Measurements from ENCODE around the gene NUDT4.
"Not testable (repeated sequence)": the region's sequence is repeated elsewhere in the genome, so short reads cannot be mapped to it uniquely, and the experiment has no call there.

The NUDT4 gene

DNA sequence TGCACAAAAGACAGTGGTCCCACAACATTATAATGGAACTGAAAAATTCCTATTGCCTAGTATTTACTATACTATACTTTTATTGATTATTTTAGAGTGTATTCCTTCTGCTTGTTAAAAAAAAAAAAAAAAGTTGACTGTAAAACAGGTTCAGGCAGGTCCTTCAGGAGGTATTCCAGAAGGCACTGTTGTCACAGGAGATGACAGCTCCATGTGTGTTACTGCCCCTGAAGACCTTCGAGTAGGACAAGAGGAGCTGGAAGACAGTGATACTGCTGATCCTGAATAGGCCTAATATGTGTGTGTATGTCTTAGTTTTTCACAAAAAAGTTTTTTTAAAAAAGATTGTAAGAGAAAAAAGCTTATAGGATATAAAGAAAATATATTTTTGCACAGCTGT lies 51.7 kb downstream of the NUDT4 start:
- no peak overlapping the region for H3K18ac ChIP-seq (ENCODE audit: low read length)
- no peak overlapping the region for H4K5ac ChIP-seq (ENCODE audit: low read length)
- no peak overlapping the region for H3K4me2 ChIP-seq (ENCODE audit: low read length)

DNA sequence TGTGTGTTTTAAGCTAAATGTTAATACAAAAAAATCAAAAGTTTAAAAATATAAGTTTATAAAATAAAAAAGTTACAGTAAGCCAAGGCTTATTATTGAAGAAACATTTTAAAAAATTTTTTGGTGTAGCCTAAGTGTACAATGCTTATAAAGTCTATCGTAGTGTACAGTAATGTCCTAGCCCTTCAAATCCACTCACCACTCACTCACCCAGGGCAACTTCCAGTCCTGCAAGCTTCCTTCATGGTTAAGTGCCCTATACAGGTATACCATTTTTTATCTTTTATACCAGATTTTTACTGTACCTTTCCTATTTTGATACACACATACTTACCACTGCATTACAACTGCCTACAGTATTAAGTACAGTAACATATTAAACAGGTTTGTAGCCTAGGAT lies 52.1 kb downstream of the NUDT4 start:
- no peak overlapping the region for H2BK5ac ChIP-seq (ENCODE audit: low read length)
- no peak overlapping the region for H3K18ac ChIP-seq (ENCODE audit: low read length)
- no peak overlapping the region for H4K8ac ChIP-seq (ENCODE audit: low read depth, low read length)
- WGBS (ENCODE audit: extremely low coverage, insufficient coverage, low lambda C conversion rate), result no CpG with 5 or more reads among the region's 1 CpG
- no peak overlapping the region for H4K5ac ChIP-seq (ENCODE audit: low read length)
- no peak for DNase-seq
- H3K9ac ChIP-seq (ENCODE audit: low read length), result no peak overlapping the region
- H2AK5ac ChIP-seq (ENCODE audit: low read length), result no peak overlapping the region
- H2BK15ac ChIP-seq (replicated peaks; ENCODE audit: low read depth), result no peak overlapping the region
- H3K36me3 ChIP-seq (ENCODE audit: control insufficient read depth, insufficient read depth, low read length), result no peaks in the 10 kb centered on the region
- no peaks in the 10 kb centered on the region for H3K27me3 ChIP-seq (ENCODE audit: insufficient read depth, low read length, poor library complexity)
- H3K79me1 ChIP-seq (ENCODE audit: low read length), result no peaks in the 10 kb centered on the region
- peaks cover 79% of the 10 kb centered on the region for H3K79me2 ChIP-seq (ENCODE audit: control insufficient read depth, insufficient read depth, low read length)
- H3K27ac ChIP-seq (ENCODE audit: low read depth, low read length), result no peak overlapping the region
- H3K4me3 ChIP-seq (ENCODE audit: low read length), result no peak overlapping the region
- H3K4me1 ChIP-seq (ENCODE audit: control insufficient read depth, low read depth, low read length), result peaks cover 16% of the 10 kb centered on the region
- no peak overlapping the region for H3K56ac ChIP-seq (ENCODE audit: low read length)
- H3K23ac ChIP-seq (ENCODE audit: low read length), result no peak overlapping the region
- H3K4ac ChIP-seq (ENCODE audit: low read depth, low read length), result no peak overlapping the region
- no peak overlapping the region for H3K4me2 ChIP-seq (ENCODE audit: low read length)
- no peak overlapping the region for H2BK120ac ChIP-seq (ENCODE audit: low read depth, low read length)

More for the DNA sequence above, 51.7 kb downstream of the NUDT4 start:
- no peaks in the 10 kb centered on the region for H3K79me1 ChIP-seq (ENCODE audit: low read length)
- peaks cover 17% of the 10 kb centered on the region for H3K4me1 ChIP-seq (ENCODE audit: control insufficient read depth, low read depth, low read length)
- H4K8ac ChIP-seq (ENCODE audit: low read depth, low read length), result no peak overlapping the region
- no peak overlapping the region for H3K4ac ChIP-seq (ENCODE audit: low read depth, low read length)
- no peak overlapping the region for H3K56ac ChIP-seq (ENCODE audit: low read length)
- H3K4me3 ChIP-seq (ENCODE audit: low read length), result no peak overlapping the region
- H2BK15ac ChIP-seq (replicated peaks; ENCODE audit: low read depth), result no peak overlapping the region
- no peak overlapping the region for H2BK120ac ChIP-seq (ENCODE audit: low read depth, low read length)
- no peak overlapping the region for H3K27ac ChIP-seq (ENCODE audit: low read depth, low read length)
- H3K27me3 ChIP-seq (ENCODE audit: insufficient read depth, low read length, poor library complexity), result no peaks in the 10 kb centered on the region
- no peak overlapping the region for H2BK5ac ChIP-seq (ENCODE audit: low read length)
- H2AK5ac ChIP-seq (ENCODE audit: low read length), result no peak overlapping the region
- H3K23ac ChIP-seq (ENCODE audit: low read length), result no peak overlapping the region
- no peak overlapping the region for H3K9ac ChIP-seq (ENCODE audit: low read length)
- no peaks in the 10 kb centered on the region for H3K36me3 ChIP-seq (ENCODE audit: control insufficient read depth, insufficient read depth, low read length)
- peaks cover 80% of the 10 kb centered on the region for H3K79me2 ChIP-seq (ENCODE audit: control insufficient read depth, insufficient read depth, low read length)
- whole genome bisulfite sequencing (ENCODE audit: extremely low coverage, insufficient coverage, low lambda C conversion rate), result no CpG with 5 or more reads among the region's 1 CpG
- DNase-seq, result no peak

DNA sequence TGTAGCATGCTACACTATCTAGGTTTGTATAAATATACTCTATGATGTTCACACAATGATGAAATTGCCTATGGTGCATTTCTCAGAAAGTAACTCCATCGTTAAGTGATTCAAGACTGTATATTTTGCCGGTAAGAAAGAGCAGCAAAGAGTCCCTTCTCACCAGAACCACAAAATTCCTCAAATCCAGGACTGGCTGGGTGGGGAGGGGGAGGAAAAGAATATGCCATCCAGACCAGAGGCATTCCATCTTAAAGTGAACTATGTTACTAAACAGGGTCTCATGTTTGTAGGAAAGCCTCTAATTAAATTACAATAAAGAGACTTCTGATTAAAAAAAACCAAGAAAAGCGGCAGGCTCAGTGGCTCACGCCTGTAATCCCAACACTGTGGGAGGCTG lies 52.6 kb downstream of the NUDT4 start:
- H2AK5ac ChIP-seq (ENCODE audit: low read length), result no peak overlapping the region
- H4K8ac ChIP-seq (ENCODE audit: low read depth, low read length), result no peak overlapping the region
- no peak overlapping the region for H3K27ac ChIP-seq (ENCODE audit: low read depth, low read length)
- H3K4ac ChIP-seq (ENCODE audit: low read depth, low read length), result no peak overlapping the region
- no peak overlapping the region for H3K4me2 ChIP-seq (ENCODE audit: low read length)
- no peak for DNase-seq
- H2BK120ac ChIP-seq (ENCODE audit: low read depth, low read length), result no peak overlapping the region
- H3K56ac ChIP-seq (ENCODE audit: low read length), result no peak overlapping the region
- H3K4me3 ChIP-seq (ENCODE audit: low read length), result no peak overlapping the region
- H3K18ac ChIP-seq (ENCODE audit: low read length), result no peak overlapping the region
- H2BK5ac ChIP-seq (ENCODE audit: low read length), result no peak overlapping the region
- H2BK15ac ChIP-seq (replicated peaks; ENCODE audit: low read depth), result no peak overlapping the region
- H3K36me3 ChIP-seq (ENCODE audit: control insufficient read depth, insufficient read depth, low read length), result no peaks in the 10 kb centered on the region
- no peak overlapping the region for H4K5ac ChIP-seq (ENCODE audit: low read length)
- no peak overlapping the region for H3K9ac ChIP-seq (ENCODE audit: low read length)
- H3K79me1 ChIP-seq (ENCODE audit: low read length), result no peaks in the 10 kb centered on the region
- H3K27me3 ChIP-seq (ENCODE audit: insufficient read depth, low read length, poor library complexity), result no peaks in the 10 kb centered on the region
- peaks cover 79% of the 10 kb centered on the region for H3K79me2 ChIP-seq (ENCODE audit: control insufficient read depth, insufficient read depth, low read length)
- H3K23ac ChIP-seq (ENCODE audit: low read length), result no peak overlapping the region
- peaks cover 13% of the 10 kb centered on the region for H3K4me1 ChIP-seq (ENCODE audit: control insufficient read depth, low read depth, low read length)
- no CpG with 5 or more reads among the region's 4 CpGs for WGBS (ENCODE audit: extremely low coverage, insufficient coverage, low lambda C conversion rate)

DNA sequence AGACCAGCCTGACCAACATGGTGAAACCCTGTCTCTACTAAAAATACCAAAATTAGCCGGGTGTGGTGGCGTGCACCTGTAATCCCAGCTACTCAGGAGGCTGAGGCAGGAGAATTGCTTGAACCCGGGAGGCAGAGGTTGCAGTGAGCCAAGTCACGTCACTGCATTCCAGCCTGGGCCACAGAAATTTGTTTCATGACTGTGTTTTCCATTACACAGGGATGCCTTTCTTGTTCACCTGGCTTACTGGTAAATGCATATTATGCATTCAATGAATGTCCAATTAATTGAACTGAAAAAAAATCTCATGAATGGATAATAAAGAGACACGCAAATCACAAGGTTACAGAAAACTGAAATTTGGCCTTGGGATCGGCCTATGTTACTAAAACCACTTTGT lies 54.3 kb downstream of the NUDT4 start:
- not testable (repeated sequence) for H3K9ac ChIP-seq (ENCODE audit: low read length); H3K79me1 ChIP-seq (ENCODE audit: low read length); H4K5ac ChIP-seq (ENCODE audit: low read length); H3K4me1 ChIP-seq (ENCODE audit: control insufficient read depth, low read depth, low read length); H3K18ac ChIP-seq (ENCODE audit: low read length); H2AK5ac ChIP-seq (ENCODE audit: low read length); H3K23ac ChIP-seq (ENCODE audit: low read length); H2BK5ac ChIP-seq (ENCODE audit: low read length); H3K4me3 ChIP-seq (ENCODE audit: low read length); H3K4ac ChIP-seq (ENCODE audit: low read depth, low read length); H4K8ac ChIP-seq (ENCODE audit: low read depth, low read length); H2BK120ac ChIP-seq (ENCODE audit: low read depth, low read length); DNase-seq; H3K36me3 ChIP-seq (ENCODE audit: control insufficient read depth, insufficient read depth, low read length); H3K56ac ChIP-seq (ENCODE audit: low read length); H3K27ac ChIP-seq (ENCODE audit: low read depth, low read length); H2BK15ac ChIP-seq (replicated peaks; ENCODE audit: low read depth); H3K4me2 ChIP-seq (ENCODE audit: low read length); H3K27me3 ChIP-seq (ENCODE audit: insufficient read depth, low read length, poor library complexity)
- no CpG with 5 or more reads among the region's 6 CpGs for WGBS (ENCODE audit: extremely low coverage, insufficient coverage, low lambda C conversion rate)
- peaks cover 80% of the 10 kb centered on the region for H3K79me2 ChIP-seq (ENCODE audit: control insufficient read depth, insufficient read depth, low read length)

DNA sequence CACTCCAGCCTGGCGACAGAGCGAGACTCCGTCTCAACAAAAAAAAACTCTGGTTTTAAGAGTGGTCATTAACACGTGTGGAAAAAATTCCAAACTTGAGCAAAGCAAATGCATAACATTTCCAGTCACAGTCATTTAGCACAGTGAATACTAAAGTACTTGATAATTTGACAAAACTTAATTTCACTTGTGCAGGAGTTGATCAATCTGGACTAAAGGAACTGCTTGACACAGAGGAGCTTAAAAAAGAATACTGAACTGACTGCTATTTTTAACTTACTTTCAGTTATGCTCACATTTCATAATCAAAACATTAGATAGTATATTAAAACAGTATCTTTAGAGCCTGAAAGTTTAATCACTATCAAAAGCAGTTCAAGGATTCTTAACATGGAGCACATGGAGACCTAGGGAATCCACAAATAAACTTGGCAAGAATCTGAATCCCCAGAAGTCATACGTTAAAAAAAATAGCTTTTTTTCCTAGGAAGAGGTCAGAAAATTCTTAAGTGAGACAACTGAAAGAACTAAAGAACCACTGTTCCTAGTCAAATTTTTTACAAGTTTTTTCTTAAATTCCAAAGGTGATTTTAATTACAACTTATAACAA lies 56.6 kb downstream of the NUDT4 start:
- H3K79me1 ChIP-seq (ENCODE audit: low read length), result no peaks in the 10 kb centered on the region
- H3K27ac ChIP-seq (ENCODE audit: low read depth, low read length), result no peak overlapping the region
- peaks cover 84% of the 10 kb centered on the region for H3K79me2 ChIP-seq (ENCODE audit: control insufficient read depth, insufficient read depth, low read length)
- H3K4ac ChIP-seq (ENCODE audit: low read depth, low read length), result no peak overlapping the region
- no peak overlapping the region for H3K4me2 ChIP-seq (ENCODE audit: low read length)
- H2BK5ac ChIP-seq (ENCODE audit: low read length), result no peak overlapping the region
- WGBS (ENCODE audit: extremely low coverage, insufficient coverage, low lambda C conversion rate), result no CpG with 5 or more reads among the region's 5 CpGs
- no peak overlapping the region for H3K23ac ChIP-seq (ENCODE audit: low read length)
- no peak overlapping the region for H3K9ac ChIP-seq (ENCODE audit: low read length)
- no peak overlapping the region for H4K8ac ChIP-seq (ENCODE audit: low read depth, low read length)
- no peaks in the 10 kb centered on the region for H3K36me3 ChIP-seq (ENCODE audit: control insufficient read depth, insufficient read depth, low read length)
- H3K27me3 ChIP-seq (ENCODE audit: insufficient read depth, low read length, poor library complexity), result no peaks in the 10 kb centered on the region
- H3K18ac ChIP-seq (ENCODE audit: low read length), result no peak overlapping the region
- H3K4me3 ChIP-seq (ENCODE audit: low read length), result no peak overlapping the region
- H4K5ac ChIP-seq (ENCODE audit: low read length), result no peak overlapping the region
- no peak overlapping the region for H3K56ac ChIP-seq (ENCODE audit: low read length)
- no peaks in the 10 kb centered on the region for H3K4me1 ChIP-seq (ENCODE audit: control insufficient read depth, low read depth, low read length)
- no peak overlapping the region for H2BK120ac ChIP-seq (ENCODE audit: low read depth, low read length)
- H2BK15ac ChIP-seq (replicated peaks; ENCODE audit: low read depth), result no peak overlapping the region
- no peak overlapping the region for H2AK5ac ChIP-seq (ENCODE audit: low read length)
- no peak for DNase-seq

All from mesendoderm (in vitro differentiated cells).